Aorta (tissue), 5 donors: ENCODE results near the gene MLLT1. TPM values are rescaled to one million over a fixed set of nuclear protein-coding genes. Genes with fewer than 3 reads are reported as not detected.

Source experiments
- ATAC-seq: fragments of 200-7000 bp; cut with Tn5 transposase; one replicate; pipeline ENCODE4 v1.9.1; 2022; ENCODE audit warnings: moderate library complexity; ENCODE audit not compliant: low FRiP score
- DNase-seq, 2 donors: peaks; one replicate each; pipeline ENCODE4 v3.0.0-alpha.2; 2020
- H3K27ac ChIP-seq, 2 donors: one replicate each; pipeline ENCODE4 v1.5.1; 2013; ENCODE audit warnings: low read length in 2 of 2, mild to moderate bottlenecking in 2 of 2, moderate library complexity in 2 of 2, control low read depth in 1 of 2, inconsistent platforms in 1 of 2, low read depth in 1 of 2
- H3K27me3 ChIP-seq, 2 donors: one replicate each; pipeline ENCODE4 v1.6.1; 2013; ENCODE audit warnings: control low read depth in 1 of 2, low read length in 1 of 2, mild to moderate bottlenecking in 1 of 2, moderate library complexity in 1 of 2; ENCODE audit not compliant: insufficient read depth in 2 of 2, control insufficient read depth in 1 of 2
- H3K36me3 ChIP-seq, 2 donors: one replicate each; pipeline ENCODE4 v1.6.1; 2013; ENCODE audit warnings: control low read depth in 1 of 2, low read length in 1 of 2, mild to moderate bottlenecking in 1 of 2; ENCODE audit not compliant: insufficient read depth in 2 of 2, control insufficient read depth in 1 of 2
- H3K4me1 ChIP-seq, 2 donors: one replicate each; pipeline ENCODE4 v1.6.1; 2013; ENCODE audit warnings: low read length in 2 of 2, control low read depth in 1 of 2, mild to moderate bottlenecking in 1 of 2, moderate library complexity in 1 of 2; ENCODE audit not compliant: insufficient read depth in 2 of 2, control insufficient read depth in 1 of 2
- H3K4me3 ChIP-seq, 2 donors: one replicate each; pipeline ENCODE4 v1.5.1; 2013; ENCODE audit warnings: low read length in 2 of 2, control low read depth in 1 of 2, mild to moderate bottlenecking in 1 of 2
- H3K9me3 ChIP-seq: one replicate; pipeline ENCODE4 v1.6.1; 2013; ENCODE audit warnings: mild to moderate bottlenecking, low read length; ENCODE audit not compliant: control insufficient read depth
- WGBS, 2 donors: extraction: QIAGEN DNeasy Blood & Tissue Kit; methylation state at CpG; one replicate each; pipeline ENCODE4 v1.1.7; 2013; 5-methylcytosine and 5-hydroxymethylcytosine counted together
- intact Hi-C, 2 donors: fragments of 100-400 bp; cut with DNase I; formaldehyde crosslinking; loops; one replicate each; pipeline versions ENCODE4 v1.14.2 to v1.15.0; 2022
- polyA plus RNA-seq, 2 donors: library from polyadenylated mRNA; stranded (reverse); fragments of 200-250 nt; gene quantifications; one replicate each; pipeline ENCODE4 v1.2.3, GENCODE V29; 2013
- total RNA-seq, 2 donors: library from RNA; stranded (reverse); fragmentation: NEBNext Ultra II Directional; extraction: Animal tissue kit (Norgen Biotek cat#: 25700); gene quantifications; one replicate each; pipeline ENCODE4 v1.2.1, GENCODE V29; 2021
- donor health status: healthy with polysubstance abuse.
- donor health status: Bipolar disorder and iron deficiency.
- donor health status: DM: no; HTN: no; CAD: no.
- donor health status: DM: no; HTN: no; CAD: no.
- donor health status: DM: yes; HTN: yes; CAD: no.

MLLT1 gene
- total and polyA plus RNA-seq, 4 donors = 14.9 to 55.5 (median 44.5) TPM

DNA sequence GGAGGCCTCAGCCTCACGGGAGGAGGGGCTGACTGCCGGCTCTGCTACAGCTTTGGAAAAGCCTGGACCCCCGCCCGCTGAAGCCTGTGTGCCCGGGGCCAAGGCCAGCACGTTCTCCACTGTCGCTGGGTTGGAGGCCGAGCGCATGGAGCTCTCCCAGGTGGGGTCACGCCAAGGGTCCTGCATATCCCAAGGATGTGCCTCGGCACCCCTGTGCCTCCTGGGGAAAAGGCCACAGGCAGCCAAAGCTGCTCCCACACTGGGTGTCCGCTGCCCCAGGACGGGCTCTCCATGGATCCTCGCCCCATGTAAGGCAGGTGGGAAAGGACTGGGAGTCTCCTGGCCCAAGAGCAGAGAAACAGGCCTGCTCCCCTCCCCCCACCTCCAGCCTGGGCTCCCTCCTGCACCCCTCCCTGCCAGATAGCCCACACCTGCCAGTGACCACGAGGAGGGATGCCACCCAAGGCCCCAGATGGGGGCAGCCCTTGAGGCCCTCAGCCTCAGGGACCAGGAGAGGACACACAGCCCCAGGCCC is 64.0 kb downstream of the MLLT1 start:
- peaks cover 0 to 2% of the 10 kb centered on the region in 2 donors for H3K36me3 ChIP-seq

DNA sequence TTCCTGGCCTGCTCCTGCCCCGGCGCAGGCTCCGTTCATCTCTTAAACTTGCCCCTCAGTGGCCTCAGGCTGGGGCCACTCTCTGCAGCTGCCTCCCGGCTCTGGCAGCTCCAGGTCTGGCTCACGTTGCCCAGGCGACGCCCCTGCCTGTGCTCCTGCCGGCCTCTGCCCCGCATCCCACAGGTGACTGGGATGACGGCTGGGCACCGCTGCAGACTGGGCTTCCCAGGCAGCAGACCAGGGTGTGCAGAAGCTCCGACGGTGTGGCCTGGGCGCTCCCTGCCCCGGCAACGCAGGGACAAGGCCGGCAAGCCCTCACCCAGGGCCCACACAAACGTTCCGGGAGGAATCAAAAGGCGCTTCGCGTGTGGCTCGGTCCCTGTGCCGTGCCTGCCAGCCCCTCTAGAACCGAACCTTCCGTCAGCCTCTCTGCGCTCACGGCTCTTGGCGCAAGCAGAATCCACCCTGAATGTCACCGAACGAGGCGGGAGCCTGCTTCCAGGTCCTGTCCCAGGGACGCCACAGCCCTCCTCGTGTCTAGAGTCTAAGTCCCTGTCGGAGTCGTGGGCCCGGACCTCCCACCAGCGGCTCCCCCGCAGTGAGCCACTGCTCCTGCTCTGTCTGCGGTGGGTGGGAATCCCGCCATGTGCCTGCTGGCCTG is 64.8 kb downstream of the MLLT1 start:
- H3K4me1 ChIP-seq = no peaks in the 10 kb centered on the region
- no peak overlapping the region for H3K4me3 ChIP-seq
- intact Hi-C loops = loop anchor here (5.0 kb wide), 2 partner anchors 67 to 82 kb away; no protein-coding TSS in a partner anchor
- 86 to 89% methylated on average over 41 of the region's 41 CpGs for WGBS, 2 donors
- H3K9me3 ChIP-seq = no peaks in the 10 kb centered on the region
- no peak overlapping the region for H3K27ac ChIP-seq
- DNase-seq (peak; percentile 42 to 64), ATAC-seq (no peak)
- peaks cover 0 to 2% of the 10 kb centered on the region in 2 donors for H3K36me3 ChIP-seq
- no peaks in the 10 kb centered on the region for H3K27me3 ChIP-seq

More for the DNA sequence above, 64.0 kb downstream of the MLLT1 start:
- Histone ChIP-seq H3K4me3 (no peak overlapping the region), H3K9me3 (no peaks in the 10 kb centered on the region), H3K27me3 (no peaks in the 10 kb centered on the region), H3K27ac (no peak overlapping the region), H3K4me1 (no peaks in the 10 kb centered on the region)
- DNase-seq = peak; percentile 38 to 76
- WGBS, 2 donors = 85 to 90% methylated on average over 14 to 15 of the region's 15 CpGs
- no peak for ATAC-seq
- intact Hi-C loops = loop anchor here (5.0 kb wide), 2 partner anchors 67 to 82 kb away; no protein-coding TSS in a partner anchor

DNA sequence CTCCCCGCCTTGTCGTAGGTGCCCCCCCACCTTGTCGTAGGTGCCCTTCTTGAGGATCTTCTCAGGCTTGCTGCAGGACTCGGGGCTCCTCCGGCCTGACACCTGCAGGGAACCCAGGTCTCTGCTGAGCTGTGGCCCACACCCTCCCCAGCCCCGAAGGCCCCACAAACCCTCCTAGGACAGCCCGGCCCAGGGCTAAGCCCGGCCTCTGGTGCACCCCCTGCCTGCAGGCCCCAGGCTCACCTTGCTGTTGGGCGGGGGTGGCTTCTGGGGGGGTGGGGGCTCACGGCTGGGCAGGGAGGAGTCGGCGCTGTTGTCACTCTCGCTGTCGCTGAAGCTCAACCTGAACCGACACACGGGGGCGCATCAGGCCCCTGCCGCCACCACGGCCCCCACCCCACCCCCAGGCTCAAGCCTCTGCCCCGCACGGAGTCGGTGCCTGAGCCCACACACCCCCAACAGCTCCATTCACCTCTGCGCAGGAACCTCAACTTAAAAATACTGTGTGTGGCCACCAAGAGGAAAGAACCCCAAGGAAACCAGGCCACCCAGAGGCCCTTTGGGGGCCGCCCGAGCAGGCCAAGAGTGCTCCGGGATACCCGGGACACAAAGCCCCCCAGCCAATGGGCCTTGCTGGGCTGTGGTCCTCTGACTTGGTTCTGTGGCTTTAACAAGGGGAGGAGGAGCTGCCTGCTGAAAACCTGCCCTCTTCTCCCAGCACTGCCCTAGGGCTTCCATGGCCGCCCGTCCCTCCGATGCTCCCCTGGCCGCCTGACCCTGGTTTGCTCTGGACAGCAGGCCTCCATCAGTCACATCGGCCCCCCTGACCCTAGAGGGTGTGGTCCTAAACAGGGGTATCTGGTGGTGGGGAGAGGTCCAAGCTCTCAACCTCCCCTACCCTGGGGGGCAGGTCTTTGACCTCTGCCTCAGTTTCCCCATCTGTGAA is 65.8 kb downstream of the MLLT1 start:
- H3K4me3 ChIP-seq = no peak overlapping the region
- ATAC-seq (no peak), DNase-seq (no peak)
- intact Hi-C loops = no loop called here
- no peaks in the 10 kb centered on the region for H3K27me3 ChIP-seq
- no peaks in the 10 kb centered on the region for H3K9me3 ChIP-seq
- WGBS, 2 donors = 87 to 89% methylated on average over 28 to 32 of the region's 32 CpGs
- no peak overlapping the region for H3K27ac ChIP-seq
- H3K36me3 ChIP-seq = peaks cover 0 to 2% of the 10 kb centered on the region in 2 donors
- no peaks in the 10 kb centered on the region for H3K4me1 ChIP-seq

DNA sequence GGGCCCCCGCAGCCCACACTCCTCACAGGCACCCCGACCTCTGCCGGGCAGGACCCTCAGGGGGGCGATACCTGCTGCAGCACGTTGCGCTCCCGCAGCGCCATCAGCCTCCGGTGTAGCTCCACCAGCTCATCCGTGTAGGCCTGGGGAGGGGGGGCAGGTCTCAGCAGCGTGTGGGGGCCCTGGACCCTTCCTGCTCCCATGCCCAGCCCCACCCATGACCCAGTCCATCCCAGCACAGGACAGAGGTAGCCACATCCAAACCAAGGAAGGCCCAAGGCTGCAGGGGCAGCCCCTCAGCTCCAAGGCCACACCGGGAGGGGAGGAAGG is 66.5 kb downstream of the MLLT1 start:
- Histone ChIP-seq H3K4me3 (no peak overlapping the region), H3K4me1 (no peaks in the 10 kb centered on the region), H3K36me3 (peaks cover 0 to 2% of the 10 kb centered on the region in 2 donors), H3K9me3 (no peaks in the 10 kb centered on the region), H3K27ac (no peak overlapping the region), H3K27me3 (no peaks in the 10 kb centered on the region)
- WGBS, 2 donors = 88 to 89% methylated on average over 12 of the region's 12 CpGs
- intact Hi-C loops = no loop called here
- ATAC-seq (no peak), DNase-seq (peak in 1 of 2 donors; percentile 43)

DNA sequence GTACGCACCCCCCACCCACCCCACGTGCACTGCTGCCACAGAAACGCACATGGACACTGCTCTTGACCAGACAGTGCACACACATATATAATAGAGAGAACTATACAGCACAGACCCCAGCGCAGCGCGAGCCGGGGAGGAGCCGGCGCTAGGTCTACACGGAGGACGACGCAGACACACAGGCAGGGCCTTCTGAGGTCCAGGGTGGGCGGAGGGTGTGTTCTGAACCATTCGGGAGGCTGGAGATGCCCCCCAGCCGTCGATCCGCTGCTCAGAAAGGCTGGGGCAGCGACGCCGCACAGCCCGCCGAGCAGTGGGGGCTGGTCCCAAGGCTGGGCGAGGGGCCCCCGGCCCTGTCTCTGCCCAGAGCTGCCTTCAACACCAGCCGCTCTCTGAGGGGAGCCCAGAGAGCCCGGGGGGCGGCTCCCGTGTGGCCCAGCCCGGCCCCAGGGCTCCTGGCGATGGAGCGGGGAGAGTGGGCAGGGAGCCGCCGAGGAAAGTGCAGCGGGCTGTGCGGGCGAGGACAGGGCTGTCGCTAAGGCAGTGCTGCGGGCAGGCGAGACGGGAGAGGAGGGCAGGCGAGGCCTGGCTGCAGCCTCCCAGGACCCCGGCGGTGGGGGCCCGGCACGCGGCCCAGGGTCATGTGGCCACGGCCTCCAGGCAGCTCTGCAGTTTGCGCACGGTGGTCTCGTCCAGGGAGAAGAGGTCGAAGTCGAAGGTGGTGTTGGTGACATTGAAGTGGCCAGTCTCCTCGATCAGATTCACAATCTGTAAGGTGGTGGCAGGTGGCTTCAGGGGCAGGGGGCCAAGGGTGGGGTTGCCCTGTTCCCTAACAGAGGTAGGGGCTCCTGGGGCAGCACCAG is 67.1 kb downstream of the MLLT1 start:
- Histone ChIP-seq H3K4me3 (no peak overlapping the region), H3K4me1 (no peaks in the 10 kb centered on the region), H3K9me3 (no peaks in the 10 kb centered on the region), H3K27ac (no peak overlapping the region), H3K27me3 (no peaks in the 10 kb centered on the region), H3K36me3 (peaks cover 0 to 2% of the 10 kb centered on the region in 2 donors)
- intact Hi-C loops = no loop called here
- ATAC-seq (no peak), DNase-seq (peak in 1 of 2 donors; percentile 38)
- 93% methylated on average over 49 to 53 of the region's 53 CpGs for WGBS, 2 donors

DNA sequence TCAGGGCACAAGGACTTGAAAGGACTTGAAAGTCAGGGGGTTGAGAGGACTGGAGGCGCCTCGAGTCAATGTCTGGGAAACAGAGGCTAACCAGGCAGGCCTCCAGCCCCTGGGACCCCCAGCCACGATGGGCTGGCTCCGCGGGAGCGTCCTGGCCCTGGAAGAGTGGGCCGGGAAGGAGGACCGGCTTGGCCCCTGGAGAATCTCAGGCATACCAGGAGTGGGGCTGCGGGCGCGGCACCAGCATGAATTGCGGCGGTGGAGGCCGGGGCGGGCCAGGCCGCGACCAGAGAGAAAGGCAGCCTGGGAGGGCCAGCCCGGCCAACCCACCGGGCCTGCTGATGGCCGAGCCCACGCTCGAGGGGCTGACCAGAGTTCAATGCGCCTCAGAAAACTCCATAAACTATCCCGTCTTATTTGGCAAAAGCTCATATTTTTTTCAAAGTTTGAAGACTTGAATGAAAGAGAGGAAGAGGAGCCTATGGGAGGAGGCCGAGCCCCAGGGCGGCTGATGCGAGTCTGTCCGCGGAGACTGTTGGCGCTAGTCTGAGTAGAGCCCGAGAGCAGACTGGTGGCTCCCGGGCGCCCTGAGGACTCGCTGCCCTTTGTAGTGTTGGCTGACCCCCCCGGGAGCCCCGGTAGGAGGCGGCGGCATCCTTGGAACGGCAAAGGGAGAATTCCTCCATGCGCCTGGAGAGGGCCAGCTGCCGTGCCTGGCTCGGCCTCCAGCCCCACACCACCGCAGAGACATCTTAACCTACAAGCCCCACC is 68.0 kb downstream of the MLLT1 start:
- Histone ChIP-seq H3K4me3 (no peak overlapping the region), H3K9me3 (no peaks in the 10 kb centered on the region), H3K27ac (no peak overlapping the region), H3K4me1 (no peaks in the 10 kb centered on the region), H3K27me3 (no peaks in the 10 kb centered on the region), H3K36me3 (peaks cover 0 to 2% of the 10 kb centered on the region in 2 donors)
- DNase-seq (peak in 1 of 2 donors; percentile 43), ATAC-seq (no peak)
- WGBS, 2 donors = 89 to 90% methylated on average over 43 of the region's 43 CpGs
- intact Hi-C loops = no loop called here

DNA sequence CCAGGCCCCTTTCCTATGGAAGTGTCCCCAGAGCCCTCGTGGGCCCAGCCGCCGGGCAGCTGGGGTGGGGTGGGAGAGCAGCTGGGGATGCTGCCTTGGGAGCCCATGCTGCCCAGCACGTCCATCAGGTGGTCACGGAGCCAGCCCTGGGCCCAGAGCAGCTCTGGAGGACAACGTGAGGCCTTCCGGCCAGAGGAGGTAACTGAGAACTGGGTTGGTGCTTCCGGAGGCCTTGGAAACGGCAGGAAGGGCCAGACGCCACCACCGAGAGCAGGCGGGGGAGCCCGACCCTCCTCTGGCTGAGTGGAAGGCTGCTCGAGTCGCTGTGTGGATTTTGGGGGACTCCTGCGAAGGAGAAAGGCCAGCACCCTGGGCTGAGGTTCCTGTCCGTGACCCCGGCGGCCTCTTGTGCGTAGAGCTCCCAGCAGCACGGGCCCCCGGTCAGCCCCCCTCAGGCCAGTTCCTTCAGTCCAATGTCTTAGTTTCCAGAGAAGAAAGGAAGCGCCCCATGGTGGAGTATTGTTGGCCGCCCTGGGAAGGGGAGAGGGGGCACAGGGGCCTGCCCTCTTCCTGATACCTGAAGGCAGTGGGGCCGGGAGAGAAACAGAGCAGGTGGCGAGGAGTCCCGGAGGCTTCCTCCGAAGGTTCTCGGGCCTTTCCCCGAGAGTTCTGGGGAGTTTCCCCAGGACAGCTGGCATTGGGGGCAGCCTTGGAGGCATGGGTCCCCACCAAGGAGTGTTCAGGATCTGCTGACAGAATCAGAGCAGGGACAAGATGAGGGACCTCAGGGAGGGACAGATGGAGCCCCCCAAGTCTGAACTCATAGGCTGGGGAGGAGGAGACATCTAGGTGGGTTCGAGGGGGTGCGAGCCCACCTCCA is 68.8 kb downstream of the MLLT1 start:
- Histone ChIP-seq H3K36me3 (peaks cover 0 to 2% of the 10 kb centered on the region in 2 donors), H3K27ac (no peak overlapping the region)
- peak; percentile 44 to 70 for DNase-seq

More for the DNA sequence above, 68.8 kb downstream of the MLLT1 start:
- Histone ChIP-seq H3K9me3 (no peaks in the 10 kb centered on the region), H3K4me1 (no peaks in the 10 kb centered on the region), H3K27me3 (no peaks in the 10 kb centered on the region), H3K4me3 (no peak overlapping the region)
- intact Hi-C loops = no loop called here
- no peak for ATAC-seq
- WGBS, 2 donors = 87 to 88% methylated on average over 32 of the region's 32 CpGs
